ENCODE data around the gene ITGA5.

Gene ITGA5

DNA sequence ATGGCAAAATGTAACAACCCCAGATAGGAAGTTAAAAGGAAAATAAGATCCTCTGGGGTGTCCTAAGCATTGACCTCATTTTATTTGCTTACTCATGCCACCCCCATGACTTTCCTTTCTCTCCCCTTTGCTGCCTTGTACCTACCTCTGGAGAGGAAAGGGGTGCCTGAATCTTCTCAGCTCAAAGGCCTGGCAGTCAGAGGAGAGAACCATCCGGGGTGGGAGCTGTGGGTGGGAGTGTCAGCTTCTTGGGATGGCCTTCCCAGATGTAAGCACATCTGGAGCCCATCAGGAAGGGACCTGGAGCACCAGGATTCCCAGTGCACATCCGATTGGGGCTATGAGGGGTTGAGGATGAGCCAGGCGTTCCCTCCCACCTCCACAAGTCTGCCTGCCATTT lies 5.2 kb upstream of the ITGA5 start:
- no peak overlapping the region for H3K9ac ChIP-seq
- no peaks in the 10 kb centered on the region for H3K79me2 ChIP-seq
- no peaks in the 10 kb centered on the region for H3K27me3 ChIP-seq (ENCODE audit: control insufficient read depth, insufficient read depth, low read length)
- no peak overlapping the region for H2AFZ ChIP-seq
- no peaks in the 10 kb centered on the region for H3K9me3 ChIP-seq (ENCODE audit: control insufficient read depth, low read length)
- H3K36me3 ChIP-seq (ENCODE audit: control insufficient read depth, insufficient read depth, low read length), result no peaks in the 10 kb centered on the region
- no peak overlapping the region for H3K4me2 ChIP-seq (ENCODE audit: low read length)
- TF ChIP-seq CTCF (IDR thresholded peaks at IDR 0.05), result no peak
- peaks cover 6% of the 10 kb centered on the region for H3K4me1 ChIP-seq
- no peak overlapping the region for H3K4me3 ChIP-seq (ENCODE audit: low read depth, low read length)
- H3K27ac ChIP-seq, result no peak overlapping the region

DNA sequence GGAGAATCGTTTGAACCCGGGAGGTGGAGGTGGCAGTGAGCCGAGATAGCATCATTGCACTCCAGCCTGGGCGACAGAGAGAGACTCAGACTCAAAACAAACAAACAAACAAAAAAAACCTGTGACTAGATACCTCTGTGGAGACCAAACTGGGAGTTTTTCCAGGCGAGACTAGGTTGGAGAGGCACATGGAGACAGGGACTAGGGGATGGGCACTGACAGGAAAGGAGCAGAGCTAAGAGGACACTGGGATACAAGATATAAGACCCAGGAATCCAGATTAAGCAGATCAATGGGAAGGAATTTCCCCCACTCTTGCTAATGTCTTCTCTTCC lies 4.7 kb upstream of the ITGA5 start:
- H3K4me1 ChIP-seq, result peaks cover 6% of the 10 kb centered on the region
- no peak overlapping the region for H3K4me2 ChIP-seq (ENCODE audit: low read length)
- no peak overlapping the region for H2AFZ ChIP-seq
- no peak for TF ChIP-seq CTCF (IDR thresholded peaks at IDR 0.05)
- no peak overlapping the region for H3K9ac ChIP-seq
- H3K36me3 ChIP-seq (ENCODE audit: control insufficient read depth, insufficient read depth, low read length), result no peaks in the 10 kb centered on the region
- no peaks in the 10 kb centered on the region for H3K27me3 ChIP-seq (ENCODE audit: control insufficient read depth, insufficient read depth, low read length)
- H3K4me3 ChIP-seq (ENCODE audit: low read depth, low read length), result no peak overlapping the region
- no peaks in the 10 kb centered on the region for H3K79me2 ChIP-seq
- no peaks in the 10 kb centered on the region for H3K9me3 ChIP-seq (ENCODE audit: control insufficient read depth, low read length)
- no peak overlapping the region for H3K27ac ChIP-seq

- H3K27ac ChIP-seq, result no peak overlapping the region
- no peak for TF ChIP-seq CTCF (IDR thresholded peaks at IDR 0.05)
- no peak overlapping the region for H3K9ac ChIP-seq
- no peak overlapping the region for H3K4me3 ChIP-seq (ENCODE audit: low read depth, low read length)
- H3K9me3 ChIP-seq (ENCODE audit: control insufficient read depth, low read length), result no peaks in the 10 kb centered on the region
- H3K79me2 ChIP-seq, result no peaks in the 10 kb centered on the region
- no peak overlapping the region for H3K4me2 ChIP-seq (ENCODE audit: low read length)
- H2AFZ ChIP-seq, result no peak overlapping the region
- no peaks in the 10 kb centered on the region for H3K27me3 ChIP-seq (ENCODE audit: control insufficient read depth, insufficient read depth, low read length)
- peaks cover 6% of the 10 kb centered on the region for H3K4me1 ChIP-seq
- no peaks in the 10 kb centered on the region for H3K36me3 ChIP-seq (ENCODE audit: control insufficient read depth, insufficient read depth, low read length)
Observed at GRCh38 chr12:54421879-54422250, 2.8 kb upstream of the ITGA5 start.

DNA sequence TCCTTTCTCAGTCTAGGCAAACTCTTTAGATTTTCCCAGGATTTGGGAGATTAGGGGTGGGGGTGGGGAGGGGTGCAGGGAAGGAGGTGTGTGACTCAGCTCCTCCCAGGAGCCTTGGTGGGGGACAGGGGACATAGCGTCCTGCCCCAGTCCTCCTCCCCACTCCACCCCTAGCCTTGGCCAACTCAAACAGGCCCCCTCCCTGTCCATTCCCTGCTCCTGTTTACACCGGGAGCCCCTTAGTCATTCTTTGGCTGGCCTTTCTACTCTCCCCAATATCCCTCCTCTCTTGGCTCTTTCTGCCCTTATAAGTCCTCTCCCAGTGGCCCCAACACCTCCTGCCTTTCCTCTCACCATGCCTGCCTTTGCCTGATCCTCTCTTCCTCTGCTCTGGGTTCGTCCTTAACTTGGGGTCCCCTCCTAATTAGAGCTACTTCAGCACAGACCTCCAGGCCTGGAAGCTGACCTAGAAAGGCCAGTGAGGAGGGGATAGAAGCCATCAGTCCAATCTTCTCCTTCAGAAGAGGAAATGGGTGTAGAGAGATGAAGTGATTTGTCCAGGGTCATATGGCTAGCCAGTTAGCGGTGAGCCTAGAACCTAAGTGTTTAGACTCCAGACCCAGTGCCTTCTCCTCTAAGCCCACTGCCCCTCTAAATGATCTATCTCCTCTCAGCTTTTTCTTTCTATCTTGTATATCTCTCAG lies 2.3 kb upstream of the ITGA5 start:
- H3K4me1 ChIP-seq, result peaks cover 6% of the 10 kb centered on the region
- no peak overlapping the region for H2AFZ ChIP-seq
- H3K79me2 ChIP-seq, result no peaks in the 10 kb centered on the region
- H3K4me3 ChIP-seq (ENCODE audit: low read depth, low read length), result no peak overlapping the region
- H3K9me3 ChIP-seq (ENCODE audit: control insufficient read depth, low read length), result no peaks in the 10 kb centered on the region
- H3K36me3 ChIP-seq (ENCODE audit: control insufficient read depth, insufficient read depth, low read length), result no peaks in the 10 kb centered on the region
- no peak for TF ChIP-seq CTCF (IDR thresholded peaks at IDR 0.05)
- H3K27ac ChIP-seq, result no peak overlapping the region
- H3K9ac ChIP-seq, result no peak overlapping the region
- H3K27me3 ChIP-seq (ENCODE audit: control insufficient read depth, insufficient read depth, low read length), result no peaks in the 10 kb centered on the region
- no peak overlapping the region for H3K4me2 ChIP-seq (ENCODE audit: low read length)

- peaks cover 6% of the 10 kb centered on the region for H3K4me1 ChIP-seq
- H3K27me3 ChIP-seq (ENCODE audit: control insufficient read depth, insufficient read depth, low read length), result no peaks in the 10 kb centered on the region
- no peak overlapping the region for H3K27ac ChIP-seq
- H3K36me3 ChIP-seq (ENCODE audit: control insufficient read depth, insufficient read depth, low read length), result no peaks in the 10 kb centered on the region
- no peak overlapping the region for H3K9ac ChIP-seq
- no peak for TF ChIP-seq CTCF (IDR thresholded peaks at IDR 0.05)
- no peak overlapping the region for H3K4me3 ChIP-seq (ENCODE audit: low read depth, low read length)
- H3K4me2 ChIP-seq (ENCODE audit: low read length), result no peak overlapping the region
- H2AFZ ChIP-seq, result no peak overlapping the region
- no peaks in the 10 kb centered on the region for H3K79me2 ChIP-seq
- H3K9me3 ChIP-seq (ENCODE audit: control insufficient read depth, low read length), result no peaks in the 10 kb centered on the region
Observed at GRCh38 chr12:54420766-54421144, 1.7 kb upstream of the ITGA5 start.

All from parathyroid adenoma (tissue), 2 donors.